Loucy (cell line): ENCODE data around the gene KREMEN1.

Experiments used
- H2AFZ ChIP-seq: fragments of 200-600 bp; sonication (generic); 2 replicates; pipeline ENCODE4 v1.6.0; 2016; ENCODE audit warnings: antibody characterized with exemption, mild to moderate bottlenecking, low read length, moderate library complexity
- H3F3A ChIP-seq: fragments of 200-600 bp; 2 replicates; pipeline ENCODE4 v1.6.0; 2016; ENCODE audit warnings: antibody characterized with exemption, low read depth, mild to moderate bottlenecking
- H3K27me3 ChIP-seq: fragments of 200-600 bp; sonication (generic); 2 replicates; pipeline ENCODE4 v1.6.1; 2014; ENCODE audit warnings: low read length, mild to moderate bottlenecking; ENCODE audit not compliant: insufficient read depth, poor library complexity, severe bottlenecking
- H3K36me3 ChIP-seq: fragments of 200-600 bp; sonication (generic); 2 replicates; pipeline ENCODE4 v1.6.1; 2016; ENCODE audit warnings: low read length; ENCODE audit not compliant: insufficient read depth
- H3K4me1 ChIP-seq: fragments of 200-600 bp; sonication (generic); 2 replicates; pipeline ENCODE4 v1.5.1; 2014; ENCODE audit warnings: low read length, mild to moderate bottlenecking; ENCODE audit not compliant: insufficient read depth, poor library complexity, severe bottlenecking
- H3K4me2 ChIP-seq: fragments of 200-600 bp; sonication (generic); 2 replicates; pipeline ENCODE4 v1.6.0; 2014; ENCODE audit warnings: antibody characterized with exemption, low read length, low read depth, mild to moderate bottlenecking; ENCODE audit not compliant: poor library complexity, severe bottlenecking
- H3K4me3 ChIP-seq: fragments of 200-600 bp; sonication (generic); 2 replicates; pipeline ENCODE4 v1.5.1; 2014; ENCODE audit warnings: low read length, mild to moderate bottlenecking, mixed read lengths; ENCODE audit not compliant: poor library complexity, severe bottlenecking
- H3K79me2 ChIP-seq: fragments of 200-600 bp; sonication (generic); 2 replicates; pipeline ENCODE4 v1.6.1; 2014; ENCODE audit warnings: low read length; ENCODE audit not compliant: insufficient read depth
- H3K9ac ChIP-seq: fragments of 200-600 bp; sonication (generic); 2 replicates; pipeline ENCODE4 v1.6.0; 2014; ENCODE audit warnings: mild to moderate bottlenecking, low read depth, low read length, moderate library complexity; ENCODE audit not compliant: poor library complexity, severe bottlenecking
- H3K9me2 ChIP-seq: fragments of 200-600 bp; sonication (generic); replicated peaks from 2 replicates; pipeline ENCODE4 v1.6.1; 2016; ENCODE audit warnings: low read depth, low read length, mixed read lengths
- H3K9me3 ChIP-seq: fragments of 200-600 bp; sonication (generic); 2 replicates; pipeline ENCODE4 v1.6.1; 2014; ENCODE audit warnings: mild to moderate bottlenecking, antibody characterized with exemption, low read length, low read depth; ENCODE audit not compliant: insufficient read depth
- H4K20me1 ChIP-seq: fragments of 200-600 bp; sonication (generic); 2 replicates; pipeline ENCODE4 v1.6.0; 2014; ENCODE audit warnings: antibody characterized with exemption, low read length, mild to moderate bottlenecking; ENCODE audit not compliant: insufficient read depth, poor library complexity, severe bottlenecking
- EZH2phosphoT487 ChIP-seq: fragments of 200-600 bp; IDR thresholded peaks from 2 replicates; pipeline ENCODE4 v1.6.1; 2018; ENCODE audit warnings: antibody characterized with exemption, mild to moderate bottlenecking, moderate library complexity, borderline replicate concordance
- TF ChIP-seq, protein P1 (sequence below): fragments of 200-600 bp; sonication (generic); conservative IDR thresholded peaks from 2 replicates; pipeline ENCODE4 v1.5.1; 2014; ENCODE audit warnings: mild to moderate bottlenecking, antibody characterized with exemption, low read length

The KREMEN1 gene

DNA sequence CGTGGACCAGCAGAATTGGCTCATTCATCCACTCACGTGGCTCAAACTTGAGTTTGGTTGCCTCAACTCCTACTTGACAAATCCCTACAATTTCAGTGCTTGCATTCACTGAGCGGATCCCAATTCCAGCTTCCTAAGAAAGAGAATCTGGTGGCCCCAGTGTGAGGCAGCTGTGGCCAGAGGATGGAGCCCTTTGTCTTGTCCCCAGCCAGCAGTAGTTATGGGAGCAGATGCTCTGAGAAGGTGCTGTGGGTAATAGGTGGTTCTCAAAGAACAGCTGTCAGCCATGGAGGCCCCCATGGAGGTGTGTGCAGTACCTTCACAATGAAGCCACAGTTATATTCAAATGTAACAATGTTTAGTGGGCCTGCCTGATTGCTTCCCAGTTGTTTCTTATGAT is 39.3 kb downstream of the KREMEN1 start:
- H4K20me1 ChIP-seq, result no peaks in the 10 kb centered on the region
- peaks cover 5% of the 10 kb centered on the region for H3K4me1 ChIP-seq
- no peak overlapping the region for H3K4me3 ChIP-seq
- H3K36me3 ChIP-seq, result no peaks in the 10 kb centered on the region
- H3K27me3 ChIP-seq, result no peaks in the 10 kb centered on the region
- H3K9me2 ChIP-seq, result no peaks in the 10 kb centered on the region
- no peak overlapping the region for H2AFZ ChIP-seq
- TF ChIP-seq, protein P1, sequence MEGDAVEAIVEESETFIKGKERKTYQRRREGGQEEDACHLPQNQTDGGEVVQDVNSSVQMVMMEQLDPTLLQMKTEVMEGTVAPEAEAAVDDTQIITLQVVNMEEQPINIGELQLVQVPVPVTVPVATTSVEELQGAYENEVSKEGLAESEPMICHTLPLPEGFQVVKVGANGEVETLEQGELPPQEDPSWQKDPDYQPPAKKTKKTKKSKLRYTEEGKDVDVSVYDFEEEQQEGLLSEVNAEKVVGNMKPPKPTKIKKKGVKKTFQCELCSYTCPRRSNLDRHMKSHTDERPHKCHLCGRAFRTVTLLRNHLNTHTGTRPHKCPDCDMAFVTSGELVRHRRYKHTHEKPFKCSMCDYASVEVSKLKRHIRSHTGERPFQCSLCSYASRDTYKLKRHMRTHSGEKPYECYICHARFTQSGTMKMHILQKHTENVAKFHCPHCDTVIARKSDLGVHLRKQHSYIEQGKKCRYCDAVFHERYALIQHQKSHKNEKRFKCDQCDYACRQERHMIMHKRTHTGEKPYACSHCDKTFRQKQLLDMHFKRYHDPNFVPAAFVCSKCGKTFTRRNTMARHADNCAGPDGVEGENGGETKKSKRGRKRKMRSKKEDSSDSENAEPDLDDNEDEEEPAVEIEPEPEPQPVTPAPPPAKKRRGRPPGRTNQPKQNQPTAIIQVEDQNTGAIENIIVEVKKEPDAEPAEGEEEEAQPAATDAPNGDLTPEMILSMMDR, result peak; percentile 46
- TF ChIP-seq EZH2phosphoT487, result no peak
- H3K4me2 ChIP-seq, result no peak overlapping the region
- H3K9me3 ChIP-seq, result no peaks in the 10 kb centered on the region
- H3K79me2 ChIP-seq, result no peaks in the 10 kb centered on the region
- no peak overlapping the region for H3K9ac ChIP-seq
- no peaks in the 10 kb centered on the region for H3F3A ChIP-seq

DNA sequence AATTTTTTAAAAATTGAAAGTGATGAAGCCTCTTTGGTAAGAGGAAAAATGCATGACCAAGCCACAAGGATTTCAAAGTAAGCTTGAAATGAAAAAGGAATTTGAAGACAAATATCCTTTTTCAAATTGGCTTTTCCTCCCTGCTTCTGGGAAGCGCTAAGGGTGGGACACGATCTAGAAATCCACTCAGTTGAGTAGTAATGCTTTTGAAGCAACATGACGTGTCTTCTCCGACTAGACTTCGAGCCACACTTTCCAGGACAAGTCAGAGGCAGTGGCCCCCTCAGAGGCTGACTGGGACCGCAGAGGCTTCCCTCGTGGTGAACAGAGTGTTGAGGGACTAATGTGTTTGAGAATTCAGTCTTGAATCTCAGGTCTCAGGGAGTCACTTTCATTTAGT is 39.8 kb downstream of the KREMEN1 start:
- no peaks in the 10 kb centered on the region for H3F3A ChIP-seq

DNA sequence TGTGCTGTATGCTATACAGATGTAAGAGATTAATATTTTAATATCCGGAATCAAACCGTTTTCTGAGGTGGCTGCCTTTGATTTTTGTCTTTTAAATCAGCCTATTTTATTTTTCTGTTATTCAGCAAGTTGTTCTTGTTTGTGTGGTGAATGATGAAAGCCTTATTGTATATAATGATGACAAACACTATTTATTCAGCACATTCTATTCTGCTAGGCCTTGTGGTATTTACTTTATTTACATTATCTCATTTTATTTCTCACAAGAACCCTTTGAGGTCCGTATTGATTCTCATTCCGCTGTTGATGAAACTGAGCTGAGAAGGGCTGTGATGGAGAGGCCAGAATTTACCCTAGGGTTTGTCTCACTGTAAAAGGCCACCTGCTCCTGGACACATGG is 40.5 kb downstream of the KREMEN1 start:
- Histone ChIP-seq H3K4me2 (no peak overlapping the region), H2AFZ (no peak overlapping the region)

More for the DNA sequence above, 39.8 kb downstream of the KREMEN1 start:
- Histone ChIP-seq H3K9me3 (no peaks in the 10 kb centered on the region), H3K4me2 (no peak overlapping the region), H4K20me1 (no peaks in the 10 kb centered on the region), H2AFZ (no peak overlapping the region), H3K4me3 (no peak overlapping the region), H3K36me3 (no peaks in the 10 kb centered on the region), H3K4me1 (peaks cover 5% of the 10 kb centered on the region), H3K9me2 (no peaks in the 10 kb centered on the region), H3K27me3 (no peaks in the 10 kb centered on the region), H3K9ac (no peak overlapping the region), H3K79me2 (no peaks in the 10 kb centered on the region)
- TF ChIP-seq EZH2phosphoT487, result no peak
- TF ChIP-seq, protein P1, result no peak

More for the DNA sequence above, 40.5 kb downstream of the KREMEN1 start:
- Histone ChIP-seq H3K36me3 (no peaks in the 10 kb centered on the region), H4K20me1 (no peaks in the 10 kb centered on the region), H3K4me3 (no peak overlapping the region), H3F3A (no peaks in the 10 kb centered on the region), H3K79me2 (no peaks in the 10 kb centered on the region), H3K27me3 (no peaks in the 10 kb centered on the region), H3K4me1 (peaks cover 5% of the 10 kb centered on the region), H3K9ac (no peak overlapping the region), H3K9me3 (0 out of 2 replicates have a peak, but pooled peaks cover 3% of the 10 kb centered on the region), H3K9me2 (no peaks in the 10 kb centered on the region)
- TF ChIP-seq, protein P1, result no peak
- no peak for TF ChIP-seq EZH2phosphoT487
